Measurements from ENCODE around the gene TGFB2. TPM values are rescaled to one million over a fixed set of nuclear protein-coding genes. Genes with fewer than 3 reads are reported as not detected.

The TGFB2 gene
- total RNA-seq, 3 donors from 2014 or later (not counting 1 experiment from before 2014, with no cell fraction given) = 0.07 TPM; not detected in 2

DNA sequence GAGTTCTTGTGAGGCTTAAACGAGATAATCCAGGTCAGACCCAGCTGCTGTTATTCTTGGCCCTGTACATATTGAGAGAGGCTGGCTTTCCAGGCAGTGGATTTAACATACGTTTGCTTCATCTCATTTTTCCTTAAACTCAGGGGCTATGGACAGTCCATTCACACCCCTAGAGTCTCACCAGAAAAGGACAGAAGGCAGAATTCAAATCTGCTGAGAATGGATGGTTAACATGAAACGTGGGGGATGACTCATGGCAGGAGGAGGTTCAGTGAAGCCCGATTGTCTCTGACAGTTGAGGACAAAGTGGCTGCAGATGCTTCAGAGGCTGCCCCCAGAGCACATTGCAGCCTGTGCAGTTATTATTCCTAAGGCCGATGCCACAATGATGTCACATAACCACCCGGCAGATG, 39.5 kb downstream of the TGFB2 start:
- H3K9me3 Mint-ChIP-seq = no peaks in the 10 kb centered on the region
- H3K36me3 ChIP-seq (ENCODE audit: control insufficient read depth, insufficient read depth, low read length) = no peaks in the 10 kb centered on the region
- H3K36me3 Mint-ChIP-seq = no peaks in the 10 kb centered on the region
- H3K9me3 ChIP-seq (ENCODE audit: control insufficient read depth, insufficient read depth, low read length) = no peaks in the 10 kb centered on the region
- no peak overlapping the region for H3K4me3 ChIP-seq (ENCODE audit: low read length)
- no peaks in the 10 kb centered on the region for H3K4me1 ChIP-seq (ENCODE audit: control insufficient read depth, insufficient read depth, low read length)
- intact Hi-C loops (cut with micrococcal nuclease) = no loop called here
- no peaks in the 10 kb centered on the region for H3K27me3 ChIP-seq (ENCODE audit: control insufficient read depth, insufficient read depth, low read length)
- H3K4me3 Mint-ChIP-seq = no peak overlapping the region
- 81% methylated on average over 6 of the region's 6 CpGs for WGBS (ENCODE audit: insufficient coverage)
- peaks cover 0 to 14% of the 10 kb centered on the region in 2 donors for H3K27me3 Mint-ChIP-seq (ENCODE audit: low read depth in 2 of 2)
- no peak overlapping the region for H3K27ac ChIP-seq (ENCODE audit: low read length)
- DNase-seq (no peak), ATAC-seq (no peak)
- no peaks in the 10 kb centered on the region for H3K4me1 Mint-ChIP-seq
- H3K27ac Mint-ChIP-seq = no peak overlapping the region
- TF ChIP-seq, protein P1, sequence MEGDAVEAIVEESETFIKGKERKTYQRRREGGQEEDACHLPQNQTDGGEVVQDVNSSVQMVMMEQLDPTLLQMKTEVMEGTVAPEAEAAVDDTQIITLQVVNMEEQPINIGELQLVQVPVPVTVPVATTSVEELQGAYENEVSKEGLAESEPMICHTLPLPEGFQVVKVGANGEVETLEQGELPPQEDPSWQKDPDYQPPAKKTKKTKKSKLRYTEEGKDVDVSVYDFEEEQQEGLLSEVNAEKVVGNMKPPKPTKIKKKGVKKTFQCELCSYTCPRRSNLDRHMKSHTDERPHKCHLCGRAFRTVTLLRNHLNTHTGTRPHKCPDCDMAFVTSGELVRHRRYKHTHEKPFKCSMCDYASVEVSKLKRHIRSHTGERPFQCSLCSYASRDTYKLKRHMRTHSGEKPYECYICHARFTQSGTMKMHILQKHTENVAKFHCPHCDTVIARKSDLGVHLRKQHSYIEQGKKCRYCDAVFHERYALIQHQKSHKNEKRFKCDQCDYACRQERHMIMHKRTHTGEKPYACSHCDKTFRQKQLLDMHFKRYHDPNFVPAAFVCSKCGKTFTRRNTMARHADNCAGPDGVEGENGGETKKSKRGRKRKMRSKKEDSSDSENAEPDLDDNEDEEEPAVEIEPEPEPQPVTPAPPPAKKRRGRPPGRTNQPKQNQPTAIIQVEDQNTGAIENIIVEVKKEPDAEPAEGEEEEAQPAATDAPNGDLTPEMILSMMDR (IDR thresholded peaks at IDR 0.05) = no peak

DNA sequence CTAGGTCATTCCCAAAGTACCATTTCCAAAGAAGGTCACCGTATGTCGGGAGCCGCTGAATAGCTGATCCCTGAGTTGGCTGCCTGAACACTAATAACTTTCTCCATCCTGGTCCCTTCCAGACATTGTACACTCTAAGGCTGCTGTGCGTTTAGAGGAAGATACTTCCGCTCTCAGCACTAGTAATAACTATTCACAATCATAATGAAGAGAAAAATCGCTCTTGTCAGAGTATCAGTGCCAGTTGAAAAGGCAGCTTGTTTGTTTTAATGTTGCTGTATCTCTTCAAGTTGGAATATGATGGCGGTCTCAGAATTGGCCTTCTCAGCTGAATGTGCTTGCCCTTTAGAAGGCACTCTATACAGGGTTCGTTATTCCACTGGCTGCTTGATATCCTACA, 43.5 kb downstream of the TGFB2 start:
- Histone ChIP-seq H3K4me3 (ENCODE audit: low read length) (no peak overlapping the region), H3K27ac (ENCODE audit: low read length) (no peak overlapping the region), H3K36me3 (ENCODE audit: control insufficient read depth, insufficient read depth, low read length) (no peaks in the 10 kb centered on the region), H3K9me3 (ENCODE audit: control insufficient read depth, insufficient read depth, low read length) (no peaks in the 10 kb centered on the region), H3K27me3 (ENCODE audit: control insufficient read depth, insufficient read depth, low read length) (no peaks in the 10 kb centered on the region), H3K4me1 (ENCODE audit: control insufficient read depth, insufficient read depth, low read length) (no peaks in the 10 kb centered on the region)
- ATAC-seq = no peak
- Mint-ChIP-seq H3K27ac (no peak overlapping the region), H3K4me3 (no peak overlapping the region), H3K4me1 (no peaks in the 10 kb centered on the region), H3K36me3 (no peaks in the 10 kb centered on the region), H3K27me3 (ENCODE audit: low read depth in 2 of 2) (peaks cover 0 to 3% of the 10 kb centered on the region in 2 donors), H3K9me3 (peaks cover 0 to 2% of the 10 kb centered on the region in 2 donors)
- intact Hi-C loops (cut with micrococcal nuclease) = no loop called here
- TF ChIP-seq, protein P1 (IDR thresholded peaks at IDR 0.05) = no peak
- no peak for DNase-seq
- WGBS (ENCODE audit: insufficient coverage) = 89% methylated on average over 8 of the region's 8 CpGs

DNA sequence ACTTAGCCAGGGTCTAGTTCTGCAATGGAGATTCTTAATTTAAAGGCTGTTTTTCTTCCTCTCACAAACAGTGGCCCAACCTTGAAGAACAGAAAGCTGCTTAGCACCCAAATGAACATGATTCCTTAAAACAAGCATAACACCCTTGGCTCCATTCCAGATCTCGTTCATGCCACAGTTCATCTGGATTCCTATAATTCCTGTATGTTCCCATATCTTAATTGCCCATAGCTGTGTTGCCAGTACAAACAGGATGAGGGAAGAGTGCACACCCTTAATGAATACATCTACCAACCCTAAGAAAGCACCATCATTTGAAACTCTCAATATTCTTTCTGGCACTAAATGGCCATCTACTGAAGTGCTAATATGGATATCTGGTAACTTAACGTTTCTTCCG, 45.5 kb downstream of the TGFB2 start:
- Mint-ChIP-seq H3K4me3 (no peak overlapping the region), H3K9me3 (peaks cover 0 to 2% of the 10 kb centered on the region in 2 donors), H3K27me3 (ENCODE audit: low read depth in 2 of 2) (no peaks in the 10 kb centered on the region), H3K4me1 (no peaks in the 10 kb centered on the region), H3K27ac (no peak overlapping the region), H3K36me3 (no peaks in the 10 kb centered on the region)
- Histone ChIP-seq H3K27ac (ENCODE audit: low read length) (no peak overlapping the region), H3K27me3 (ENCODE audit: control insufficient read depth, insufficient read depth, low read length) (no peaks in the 10 kb centered on the region), H3K36me3 (ENCODE audit: control insufficient read depth, insufficient read depth, low read length) (no peaks in the 10 kb centered on the region), H3K4me1 (ENCODE audit: control insufficient read depth, insufficient read depth, low read length) (no peaks in the 10 kb centered on the region), H3K9me3 (ENCODE audit: control insufficient read depth, insufficient read depth, low read length) (no peaks in the 10 kb centered on the region), H3K4me3 (ENCODE audit: low read length) (no peak overlapping the region)
- 87% methylated on average over 3 of the region's 3 CpGs for WGBS (ENCODE audit: insufficient coverage)
- TF ChIP-seq, protein P1 (IDR thresholded peaks at IDR 0.05) = no peak
- no peak for ATAC-seq
- intact Hi-C loops (cut with micrococcal nuclease) = no loop called here
- no peak for DNase-seq

GRCh38 chr1:218392780-218393179, 47.6 kb downstream of the TGFB2 start:
- Histone ChIP-seq H3K4me1 (ENCODE audit: control insufficient read depth, insufficient read depth, low read length) (no peaks in the 10 kb centered on the region), H3K27ac (ENCODE audit: low read length) (no peak overlapping the region), H3K27me3 (ENCODE audit: control insufficient read depth, insufficient read depth, low read length) (no peaks in the 10 kb centered on the region), H3K36me3 (ENCODE audit: control insufficient read depth, insufficient read depth, low read length) (no peaks in the 10 kb centered on the region), H3K4me3 (ENCODE audit: low read length) (no peak overlapping the region), H3K9me3 (ENCODE audit: control insufficient read depth, insufficient read depth, low read length) (no peaks in the 10 kb centered on the region)
- Mint-ChIP-seq H3K27ac (no peak overlapping the region), H3K27me3 (ENCODE audit: low read depth in 2 of 2) (no peaks in the 10 kb centered on the region), H3K9me3 (peaks cover 0 to 2% of the 10 kb centered on the region in 2 donors), H3K4me3 (no peak overlapping the region), H3K36me3 (no peaks in the 10 kb centered on the region), H3K4me1 (no peaks in the 10 kb centered on the region)
- intact Hi-C loops (cut with micrococcal nuclease) = no loop called here
- no peak for DNase-seq
- ATAC-seq = no peak
- TF ChIP-seq, protein P1 (IDR thresholded peaks at IDR 0.05) = no peak
- 92% methylated on average over 4 of the region's 4 CpGs for WGBS (ENCODE audit: insufficient coverage)
